HEK293 (cell line): ENCODE results near the gene RAB11B.

ENCODE experiments used
- CTCF ChIP-seq: fragments of 450-650 bp; formaldehyde crosslinking; IDR thresholded peaks from 2 replicates; pipeline ENCODE4 v1.5.1; 2016; ENCODE audit warnings: missing biosample characterization, missing genetic modification characterization
- FEZF1 ChIP-seq: fragments of 450-650 bp; formaldehyde crosslinking; IDR thresholded peaks from 2 replicates; pipeline ENCODE4 v1.5.1; 2016; ENCODE audit warnings: missing biosample characterization, missing genetic modification characterization
- SALL2 ChIP-seq: fragments of 450-650 bp; formaldehyde crosslinking; IDR thresholded peaks from 2 replicates; pipeline ENCODE4 v1.5.0; 2017; ENCODE audit warnings: missing biosample characterization, mild to moderate bottlenecking, missing genetic modification characterization, borderline replicate concordance
- ZFP37 ChIP-seq: fragments of 450-650 bp; formaldehyde crosslinking; IDR thresholded peaks from 2 replicates; pipeline ENCODE4 v1.5.1; 2016; ENCODE audit warnings: missing biosample characterization, missing genetic modification characterization
- ZNF274 ChIP-seq, 2 experiments: fragments of 200-500 bp in 1 of 2; fragments of 450-650 bp in 1 of 2; sonication (Bioruptor generic) in 1 of 2; formaldehyde crosslinking in 1 of 2; IDR thresholded peaks; 2 replicates each; pipeline versions ENCODE4 v1.5.1 to v1.6.1; 2014 to 2016; ENCODE audit warnings: borderline replicate concordance in 1 of 2, inconsistent platforms in 1 of 2, low read length in 1 of 2, missing biosample characterization in 1 of 2, missing genetic modification characterization in 1 of 2
- ZNF366 ChIP-seq: fragments of 450-650 bp; formaldehyde crosslinking; conservative IDR thresholded peaks from 2 replicates; pipeline ENCODE4 v1.5.1; 2016; ENCODE audit warnings: missing biosample characterization, missing genetic modification characterization
- ZNF449 ChIP-seq: fragments of 450-650 bp; formaldehyde crosslinking; IDR thresholded peaks from 2 replicates; pipeline ENCODE4 v1.5.1; 2017; ENCODE audit warnings: missing biosample characterization, mild to moderate bottlenecking, missing genetic modification characterization, moderate library complexity
- ZNF521 ChIP-seq: fragments of 450-650 bp; formaldehyde crosslinking; IDR thresholded peaks from 2 replicates; pipeline ENCODE4 v1.5.1; 2017; ENCODE audit warnings: missing biosample characterization, mild to moderate bottlenecking, missing genetic modification characterization
- TF ChIP-seq, protein P1 (sequence below): fragments of 450-650 bp; formaldehyde crosslinking; IDR thresholded peaks from 2 replicates; pipeline ENCODE4 v1.5.1; 2016; ENCODE audit warnings: missing biosample characterization, missing genetic modification characterization
- TF ChIP-seq, protein P2 (sequence below): sonication (generic); formaldehyde crosslinking; IDR thresholded peaks from 2 replicates; pipeline ENCODE4 v1.8.1; 2022; ENCODE audit warnings: mild to moderate bottlenecking, moderate library complexity, missing genetic modification reagents
- TF ChIP-seq, protein P3 (sequence below): fragments of 450-650 bp; formaldehyde crosslinking; IDR thresholded peaks from 2 replicates; pipeline ENCODE4 v1.5.1; 2016; ENCODE audit warnings: missing biosample characterization, missing genetic modification characterization

- TF ChIP-seq CTCF (tag by site-specific recombination) (no peak), ZNF366 (no peak), ZNF274 (IDR thresholded peaks at IDR 0.05; ENCODE audit: low read length) (no peak), ZNF274 (tag by site-specific recombination; IDR thresholded peaks at IDR 0.05; ENCODE audit: borderline replicate concordance) (no peak), ZFP37 (tag by site-specific recombination) (no peak), SALL2 (tag by site-specific recombination) (no peak), ZNF449 (tag by site-specific recombination) (no peak), FEZF1 (tag by site-specific recombination) (no peak), ZNF521 (no peak)
- TF ChIP-seq, protein P1, sequence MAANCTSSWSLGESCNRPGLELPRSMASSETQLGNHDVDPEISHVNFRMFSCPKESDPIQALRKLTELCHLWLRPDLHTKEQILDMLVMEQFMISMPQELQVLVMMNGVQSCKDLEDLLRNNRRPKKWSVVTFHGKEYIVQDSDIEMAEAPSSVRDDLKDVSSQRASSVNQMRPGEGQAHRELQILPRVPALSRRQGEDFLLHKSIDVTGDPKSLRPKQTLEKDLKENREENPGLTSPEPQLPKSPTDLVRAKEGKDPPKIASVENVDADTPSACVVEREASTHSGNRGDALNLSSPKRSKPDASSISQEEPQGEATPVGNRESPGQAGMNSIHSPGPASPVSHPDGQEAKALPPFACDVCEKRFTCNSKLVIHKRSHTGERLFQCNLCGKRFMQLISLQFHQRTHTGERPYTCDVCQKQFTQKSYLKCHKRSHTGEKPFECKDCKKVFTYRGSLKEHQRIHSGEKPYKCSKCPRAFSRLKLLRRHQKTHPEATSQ: no peak
- TF ChIP-seq, protein P2, sequence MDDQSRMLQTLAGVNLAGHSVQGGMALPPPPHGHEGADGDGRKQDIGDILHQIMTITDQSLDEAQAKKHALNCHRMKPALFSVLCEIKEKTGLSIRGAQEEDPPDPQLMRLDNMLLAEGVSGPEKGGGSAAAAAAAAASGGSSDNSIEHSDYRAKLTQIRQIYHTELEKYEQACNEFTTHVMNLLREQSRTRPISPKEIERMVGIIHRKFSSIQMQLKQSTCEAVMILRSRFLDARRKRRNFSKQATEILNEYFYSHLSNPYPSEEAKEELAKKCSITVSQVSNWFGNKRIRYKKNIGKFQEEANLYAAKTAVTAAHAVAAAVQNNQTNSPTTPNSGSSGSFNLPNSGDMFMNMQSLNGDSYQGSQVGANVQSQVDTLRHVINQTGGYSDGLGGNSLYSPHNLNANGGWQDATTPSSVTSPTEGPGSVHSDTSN: no peak
- TF ChIP-seq, protein P3, sequence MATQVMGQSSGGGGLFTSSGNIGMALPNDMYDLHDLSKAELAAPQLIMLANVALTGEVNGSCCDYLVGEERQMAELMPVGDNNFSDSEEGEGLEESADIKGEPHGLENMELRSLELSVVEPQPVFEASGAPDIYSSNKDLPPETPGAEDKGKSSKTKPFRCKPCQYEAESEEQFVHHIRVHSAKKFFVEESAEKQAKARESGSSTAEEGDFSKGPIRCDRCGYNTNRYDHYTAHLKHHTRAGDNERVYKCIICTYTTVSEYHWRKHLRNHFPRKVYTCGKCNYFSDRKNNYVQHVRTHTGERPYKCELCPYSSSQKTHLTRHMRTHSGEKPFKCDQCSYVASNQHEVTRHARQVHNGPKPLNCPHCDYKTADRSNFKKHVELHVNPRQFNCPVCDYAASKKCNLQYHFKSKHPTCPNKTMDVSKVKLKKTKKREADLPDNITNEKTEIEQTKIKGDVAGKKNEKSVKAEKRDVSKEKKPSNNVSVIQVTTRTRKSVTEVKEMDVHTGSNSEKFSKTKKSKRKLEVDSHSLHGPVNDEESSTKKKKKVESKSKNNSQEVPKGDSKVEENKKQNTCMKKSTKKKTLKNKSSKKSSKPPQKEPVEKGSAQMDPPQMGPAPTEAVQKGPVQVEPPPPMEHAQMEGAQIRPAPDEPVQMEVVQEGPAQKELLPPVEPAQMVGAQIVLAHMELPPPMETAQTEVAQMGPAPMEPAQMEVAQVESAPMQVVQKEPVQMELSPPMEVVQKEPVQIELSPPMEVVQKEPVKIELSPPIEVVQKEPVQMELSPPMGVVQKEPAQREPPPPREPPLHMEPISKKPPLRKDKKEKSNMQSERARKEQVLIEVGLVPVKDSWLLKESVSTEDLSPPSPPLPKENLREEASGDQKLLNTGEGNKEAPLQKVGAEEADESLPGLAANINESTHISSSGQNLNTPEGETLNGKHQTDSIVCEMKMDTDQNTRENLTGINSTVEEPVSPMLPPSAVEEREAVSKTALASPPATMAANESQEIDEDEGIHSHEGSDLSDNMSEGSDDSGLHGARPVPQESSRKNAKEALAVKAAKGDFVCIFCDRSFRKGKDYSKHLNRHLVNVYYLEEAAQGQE (tag by site-specific recombination): no peak
Observed at GRCh38 chr19:8397746-8398310, 7.7 kb downstream of the RAB11B start.
